Right forelimb (tissue), 1 donor: ENCODE results near the gene RPP30.
A peak's percentile ranks its signal among the peaks of the same experiment; 100 is the strongest.

ENCODE experiments used
- DNase-seq: peaks from one replicate; pipeline ENCODE4 v3.0.0-alpha.2; 2018

RPP30 gene

DNA sequence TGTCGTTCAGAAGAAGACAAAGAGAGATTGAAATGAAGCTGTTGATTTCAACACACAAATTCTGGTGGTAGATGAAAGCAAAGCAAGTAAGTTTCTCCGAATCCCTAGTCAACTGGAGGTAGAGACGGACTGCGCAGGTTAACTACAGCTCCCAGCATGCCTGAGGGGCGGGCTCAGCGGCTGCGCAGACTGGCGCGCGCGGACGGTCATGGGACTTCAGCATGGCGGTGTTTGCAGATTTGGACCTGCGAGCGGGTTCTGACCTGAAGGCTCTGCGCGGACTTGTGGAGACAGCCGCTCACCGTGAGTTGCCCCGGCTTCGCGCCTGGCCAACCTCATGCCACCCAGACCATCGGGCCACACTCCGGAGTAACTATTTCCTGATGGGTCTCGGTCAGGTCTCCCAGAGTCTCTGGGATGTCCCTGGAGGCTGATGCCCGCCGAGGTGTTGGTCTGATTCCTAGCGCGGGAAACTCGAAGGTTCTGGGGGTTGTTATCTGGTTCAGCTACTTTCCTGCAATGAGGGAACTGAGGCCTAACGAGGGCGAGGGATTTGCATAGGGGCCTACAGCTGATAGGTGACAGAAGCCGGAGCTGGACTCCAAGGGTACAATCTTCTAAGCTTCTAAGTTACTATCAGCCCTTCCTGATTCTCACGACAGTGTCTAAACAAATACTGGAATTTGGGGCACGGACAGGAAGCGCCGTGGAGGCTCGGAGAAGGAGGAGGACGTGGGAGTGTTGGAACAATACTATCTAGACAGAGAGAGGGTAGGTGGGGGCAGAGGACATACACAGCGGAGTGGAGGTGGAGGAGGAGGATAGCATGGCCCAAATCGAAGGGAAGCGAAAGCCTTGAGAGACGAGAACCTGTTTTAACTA, at the start of gene RPP30:
RPP30 (plus strand) TSS at position 209 of the 882 bp plus-strand sequence; CDS start at position 222, 13 bp downstream.
- DNase-seq, result peak; percentile 85

DNA sequence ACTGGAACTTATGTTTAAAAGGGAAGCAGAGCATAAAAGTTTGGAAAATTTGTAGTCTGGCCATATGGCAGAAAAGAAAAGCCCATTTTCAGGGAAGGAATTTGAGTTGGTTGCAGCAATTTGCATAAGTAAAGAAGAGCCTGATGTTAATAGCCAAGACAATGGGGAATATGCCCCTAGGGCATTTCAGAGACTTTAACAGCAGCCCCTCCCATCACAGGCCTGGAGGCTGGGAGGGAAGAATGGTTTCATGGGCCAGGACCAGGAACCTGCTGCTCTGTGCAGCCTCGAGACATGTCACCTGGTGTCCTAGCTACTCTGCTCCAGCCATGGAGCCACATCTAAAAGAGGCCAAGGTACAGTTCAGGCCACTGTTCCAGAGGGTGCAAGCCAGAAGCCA, 49.3 kb upstream of the RPP30 start:
- no peak for DNase-seq

DNA sequence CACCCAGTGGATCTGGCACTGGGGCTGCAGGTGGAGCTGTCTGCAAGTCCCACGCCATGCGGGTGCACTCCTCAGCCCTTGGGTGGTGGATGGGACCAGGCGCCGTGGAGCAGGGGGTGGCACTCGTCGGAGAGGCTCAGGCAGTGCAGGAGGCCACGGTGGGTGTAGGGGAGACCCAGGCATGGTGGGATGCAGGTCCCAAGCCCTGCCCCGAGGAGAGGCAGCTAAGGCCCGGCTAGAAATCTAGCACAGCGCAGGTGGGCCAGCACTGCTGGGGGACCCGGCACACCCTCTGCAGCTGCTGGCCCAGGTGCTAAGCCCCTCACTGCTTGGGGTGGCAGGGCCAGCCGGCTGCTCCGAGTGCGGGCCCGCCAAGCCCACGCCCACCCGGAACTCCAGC, 39.7 kb upstream of the RPP30 start:
- DNase-seq, result no peak

GRCh38 chr10:90834326-90834725, 37.4 kb upstream of the RPP30 start:
- no peak for DNase-seq

DNA sequence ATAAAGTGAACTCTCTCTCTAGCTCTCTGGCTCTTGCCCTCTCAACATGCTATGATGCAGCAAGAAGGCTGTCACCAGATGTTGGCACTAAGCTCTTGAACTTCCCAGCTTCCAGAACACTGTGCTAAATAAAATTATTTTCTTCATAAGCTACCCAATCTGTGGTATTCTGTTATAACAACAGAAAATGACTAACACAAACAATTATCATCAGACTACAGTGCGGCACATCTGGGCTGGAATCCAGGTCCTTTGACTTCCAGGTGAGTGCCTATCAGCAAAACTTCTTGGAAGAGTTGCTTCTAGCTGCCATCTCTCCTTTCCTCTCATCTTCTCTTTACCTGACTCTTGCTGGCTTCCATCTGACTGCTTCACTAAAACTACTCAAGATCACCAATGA, 34.3 kb upstream of the RPP30 start:
- no peak for DNase-seq

DNA sequence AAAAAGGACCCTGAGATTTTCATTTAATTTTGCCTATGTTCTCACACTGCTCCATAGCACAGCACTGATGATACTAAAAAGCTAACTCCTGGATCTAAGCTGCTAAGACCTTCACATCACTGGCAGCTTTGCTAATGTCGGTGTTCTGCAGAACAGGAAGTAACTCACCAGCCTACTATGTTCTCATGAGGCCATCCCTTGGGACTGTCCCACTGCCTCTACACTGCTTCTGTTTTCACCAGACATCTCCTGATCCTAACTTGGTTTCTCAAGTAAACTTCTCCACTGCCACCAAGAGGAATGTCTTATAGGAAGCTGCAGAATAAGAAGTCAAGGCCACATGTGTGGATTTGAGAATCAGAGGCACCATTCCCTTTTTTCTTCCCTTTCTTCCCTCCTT, 29.0 kb upstream of the RPP30 start:
- DNase-seq, result no peak

DNA sequence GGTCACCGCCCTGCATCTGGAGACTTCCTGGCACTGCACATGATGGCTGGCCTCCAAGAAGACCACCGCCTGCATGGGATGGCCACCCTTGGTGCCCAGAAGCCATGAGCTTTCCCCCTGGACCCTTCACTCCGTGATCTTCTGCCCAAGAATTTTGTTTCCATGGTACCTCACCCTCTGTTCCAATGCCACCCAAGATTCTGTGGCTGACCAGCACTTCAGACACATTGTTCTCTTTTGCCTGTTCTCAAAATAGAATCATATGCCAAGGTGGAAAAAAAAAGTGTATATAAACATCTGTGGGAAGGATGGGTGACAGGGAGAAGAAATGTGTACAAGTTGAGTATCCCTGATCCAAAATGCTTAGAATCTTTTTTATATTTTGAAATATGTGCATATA, 26.0 kb upstream of the RPP30 start:
- DNase-seq, result no peak

- no peak for DNase-seq
These were observed 25.0 kb upstream of the RPP30 start for GRCh38 chr10:90846746-90847145.

DNA sequence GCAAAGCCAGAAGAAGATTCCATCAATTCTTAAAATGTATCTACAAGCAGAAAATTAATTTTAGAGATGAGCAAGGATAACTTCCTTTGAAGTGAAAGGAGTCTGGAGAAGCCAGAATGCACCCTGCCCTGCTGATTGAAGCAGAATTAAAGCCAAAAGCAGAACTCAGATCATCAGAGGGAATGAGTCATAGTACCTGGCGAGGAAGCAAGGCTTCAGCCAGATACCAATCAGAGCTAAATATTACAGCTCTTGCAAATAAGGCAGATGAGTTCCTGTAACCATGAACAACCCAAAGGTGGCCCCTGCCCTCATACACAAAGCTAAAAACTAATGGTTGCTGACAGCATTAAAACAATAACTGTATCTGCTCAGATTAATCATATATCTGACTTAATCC, 24.3 kb upstream of the RPP30 start:
- DNase-seq, result no peak

GRCh38 chr10:90849956-90850749, 21.6 kb upstream of the RPP30 start:
- DNase-seq, result no peak

DNA sequence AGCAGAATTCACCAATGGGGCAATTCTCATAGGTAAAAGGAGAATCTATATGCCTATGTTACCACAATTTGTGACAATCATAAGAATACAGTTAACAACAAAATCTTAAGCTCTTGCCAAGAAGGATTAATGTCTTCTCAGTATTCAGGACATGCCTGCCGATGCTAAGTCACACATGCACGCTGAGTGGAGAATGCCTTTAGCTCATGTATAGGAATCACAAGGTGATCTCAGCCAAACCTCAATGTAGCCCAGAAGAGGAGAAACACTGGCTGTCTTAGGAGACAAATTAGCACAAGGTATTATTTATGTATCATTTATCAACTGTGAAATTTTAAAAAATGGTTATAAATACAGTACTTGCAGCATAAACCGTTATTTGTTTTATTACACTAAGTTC, 16.6 kb upstream of the RPP30 start:
- no peak for DNase-seq

DNA sequence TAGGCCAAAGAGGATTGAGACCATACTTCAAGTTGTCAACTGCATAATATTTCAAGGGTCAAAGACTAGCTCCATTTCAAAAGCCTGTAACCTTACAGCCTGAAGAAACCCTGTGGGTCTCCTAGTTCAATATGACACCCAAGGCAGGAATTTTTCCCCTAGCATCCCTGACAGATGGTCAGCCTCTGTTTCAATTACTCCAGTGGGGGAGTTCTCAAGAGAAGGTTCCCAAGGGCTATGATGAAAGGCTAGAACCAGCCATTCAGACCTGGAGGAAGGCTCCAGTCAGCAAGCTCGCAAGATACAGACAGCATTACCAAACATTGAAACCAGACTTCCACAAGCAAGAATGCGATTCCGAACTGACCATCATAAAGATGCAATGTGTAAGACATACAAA, 15.5 kb upstream of the RPP30 start:
- DNase-seq, result no peak

DNA sequence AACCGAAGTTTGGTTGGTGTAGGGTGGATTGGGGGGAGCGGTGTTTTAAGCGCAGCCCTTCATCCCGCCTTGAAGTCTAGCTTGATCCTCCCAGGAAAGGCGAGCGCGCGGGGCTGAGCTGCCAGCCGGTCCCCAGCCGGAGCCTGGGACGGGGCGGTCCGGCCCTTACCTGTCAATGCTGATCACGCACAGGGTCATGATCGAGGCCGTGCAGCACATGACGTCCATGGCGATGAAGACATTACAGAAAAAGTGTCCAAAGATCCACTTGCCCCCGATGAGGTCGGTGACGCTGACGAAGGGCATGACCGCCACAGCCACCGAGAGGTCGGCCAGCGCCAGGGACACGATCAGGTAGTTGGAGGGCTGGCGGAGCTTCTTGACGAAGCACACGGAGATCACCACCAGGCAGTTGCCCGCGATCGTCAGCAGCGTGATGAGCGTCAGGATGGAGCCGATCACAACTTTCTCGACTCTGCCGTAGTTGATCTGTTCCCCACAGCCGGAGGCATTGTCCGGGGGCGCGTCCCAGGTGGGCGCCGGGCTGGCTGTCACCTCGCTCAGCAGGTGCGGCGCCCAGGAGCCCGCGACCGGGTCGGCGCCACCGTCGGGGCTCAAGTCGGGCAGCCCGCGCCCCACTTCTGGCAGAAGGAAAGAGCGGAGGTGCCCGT, 14.7 kb upstream of the RPP30 start:
- no peak for DNase-seq

GRCh38 chr10:90857635-90858460, 13.9 kb upstream of the RPP30 start, which contains the start of gene HTR7:
HTR7 (minus strand) TSS chr10:90858039; CDS start chr10:90857671, 368 bp downstream.
- DNase-seq, result peak; percentile 79

DNA sequence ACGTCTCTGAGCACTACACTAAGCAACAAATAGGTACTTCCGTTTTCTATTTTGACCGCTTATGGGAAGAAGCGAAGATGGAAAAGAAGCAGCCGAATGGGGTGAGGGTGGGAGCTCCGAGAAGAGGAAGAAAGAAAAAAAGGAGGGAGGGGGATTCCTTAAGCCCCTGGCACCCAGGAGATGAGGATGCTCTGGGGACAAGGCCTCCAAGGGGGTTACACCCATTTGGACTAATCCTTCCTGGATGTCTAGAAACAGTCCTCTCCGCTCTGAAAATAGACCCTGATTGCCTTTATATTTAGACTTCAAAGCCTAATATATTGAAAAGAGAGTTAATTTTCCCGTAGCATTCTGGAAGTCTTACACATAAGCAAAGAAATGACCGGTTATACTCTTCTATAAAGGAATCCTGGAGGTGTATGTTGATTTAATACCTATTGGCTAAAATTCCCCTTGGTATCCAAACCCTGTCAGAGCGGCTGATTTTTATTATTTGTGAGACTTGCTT, 13.3 kb upstream of the RPP30 start:
- peak; percentile 42 for DNase-seq

- no peak for DNase-seq
These were observed 12.4 kb upstream of the RPP30 start for GRCh38 chr10:90859321-90859751.

DNA sequence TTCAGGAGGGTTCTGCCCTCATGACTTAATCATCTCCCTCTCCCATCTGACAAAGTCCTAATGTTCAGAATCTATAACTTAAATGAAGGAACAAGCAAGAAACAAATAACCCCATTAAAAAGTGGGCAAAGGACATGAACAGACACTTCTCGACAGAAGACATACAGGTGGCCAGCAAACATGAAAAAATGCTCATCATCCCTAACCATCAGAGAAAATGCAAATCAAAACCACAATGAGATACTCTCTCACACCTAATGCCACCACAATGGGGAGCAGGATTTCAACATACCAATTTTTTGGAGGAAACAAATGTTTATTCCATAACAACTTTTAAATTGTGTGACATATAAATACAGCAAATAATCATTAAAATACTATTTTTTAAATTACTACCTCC, 11.0 kb upstream of the RPP30 start:
- DNase-seq, result no peak

- no peak for DNase-seq
These were observed 8.8 kb upstream of the RPP30 start for GRCh38 chr10:90862908-90863514.

DNA sequence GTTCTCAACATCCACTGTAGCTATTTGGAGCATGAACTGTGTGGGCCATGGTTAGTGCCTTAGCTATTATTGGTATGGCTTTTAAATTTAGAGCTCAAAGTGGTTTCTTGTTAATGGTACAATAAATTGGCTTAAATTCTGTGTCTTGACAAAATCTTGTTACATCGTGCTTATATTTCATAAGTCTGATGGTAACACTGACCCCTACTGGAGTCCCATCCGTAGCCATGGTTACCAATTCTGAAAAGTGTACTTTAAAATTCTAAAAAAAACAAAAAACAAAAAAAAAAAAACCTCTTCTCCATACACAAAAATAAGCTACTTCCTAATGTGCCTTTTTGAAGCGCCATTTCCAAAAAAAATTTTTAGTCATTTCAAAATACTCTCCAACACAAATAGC, 6.4 kb upstream of the RPP30 start:
- DNase-seq, result no peak

DNA sequence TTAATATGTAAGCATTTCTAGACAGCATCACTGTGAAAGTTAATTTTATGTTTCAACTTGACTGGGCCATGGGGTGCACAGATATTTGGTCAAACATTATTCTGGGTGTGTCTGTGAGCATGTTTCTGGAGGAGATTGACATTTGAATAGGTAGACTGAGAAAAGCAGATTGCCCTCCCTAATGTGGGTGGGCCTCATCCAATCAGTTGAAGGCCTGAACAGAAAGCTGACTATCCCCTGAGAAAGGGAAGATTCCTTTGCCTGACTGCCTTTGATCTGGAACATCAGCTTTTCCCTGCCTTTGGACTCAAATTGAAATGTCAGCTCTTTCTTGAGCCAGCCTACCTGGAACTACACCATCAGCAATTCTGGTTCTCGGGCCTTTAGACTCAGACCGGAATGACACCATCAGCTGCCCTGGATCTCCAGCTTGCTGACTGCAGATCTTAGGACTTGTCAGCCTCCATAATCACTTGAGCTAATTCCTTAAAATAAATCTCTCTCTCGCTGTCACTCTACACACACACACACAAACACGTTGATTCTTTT, 5.7 kb upstream of the RPP30 start:
- DNase-seq, result no peak

- peak; percentile 44 for DNase-seq
These were observed 452 bp upstream of the RPP30 start for GRCh38 chr10:90871279-90871765.
